ENCODE data around the gene PDZD7.

PDZD7 gene

GRCh38 chr10:101063548-101064414 is 32.9 kb upstream of the PDZD7 start:
- no peak for TF ChIP-seq OSR1 (CRISPR knock-in tag; IDR thresholded peaks at IDR 0.05)
- no peak for TF ChIP-seq ZNF565 (CRISPR knock-in tag; conservative IDR thresholded peaks at IDR 0.05; ENCODE audit: low read depth)
- TF ChIP-seq CSDC2 (CRISPR knock-in tag; IDR thresholded peaks at IDR 0.05) = no peak
- no peak for TF ChIP-seq POU6F1 (CRISPR knock-in tag; IDR thresholded peaks at IDR 0.05; ENCODE audit: borderline replicate concordance, low read depth)
- no peak for TF ChIP-seq ZFP3 (CRISPR knock-in tag; IDR thresholded peaks at IDR 0.05)
- TF ChIP-seq TOX (CRISPR knock-in tag; IDR thresholded peaks at IDR 0.05; ENCODE audit: borderline replicate concordance) = no peak
- no peak for TF ChIP-seq SNAI2 (CRISPR knock-in tag; IDR thresholded peaks at IDR 0.05)
- TF ChIP-seq ARNTL (CRISPR knock-in tag; IDR thresholded peaks at IDR 0.05; ENCODE audit: borderline replicate concordance, low read depth) = no peak
- TF ChIP-seq ESRRG (CRISPR knock-in tag; IDR thresholded peaks at IDR 0.05) = no peak
- TF ChIP-seq PATZ1 (CRISPR knock-in tag; IDR thresholded peaks at IDR 0.05; ENCODE audit: borderline replicate concordance) = no peak
- no peak for TF ChIP-seq BACH2 (CRISPR knock-in tag; IDR thresholded peaks at IDR 0.05; ENCODE audit: borderline replicate concordance)
- no peak for TF ChIP-seq TSHZ2 (CRISPR knock-in tag; IDR thresholded peaks at IDR 0.05)
- TF ChIP-seq GLIS3 (CRISPR knock-in tag; IDR thresholded peaks at IDR 0.05) = no peak
- TF ChIP-seq RARB (CRISPR knock-in tag; IDR thresholded peaks at IDR 0.05) = no peak
- TF ChIP-seq ZFP30 (CRISPR knock-in tag; IDR thresholded peaks at IDR 0.05) = no peak
- no peak for TF ChIP-seq TCF4 (CRISPR knock-in tag; IDR thresholded peaks at IDR 0.05; ENCODE audit: borderline replicate concordance)
- no peak for TF ChIP-seq ZNF8 (CRISPR knock-in tag; IDR thresholded peaks at IDR 0.05)
- no peak for TF ChIP-seq PPARA (CRISPR knock-in tag; IDR thresholded peaks at IDR 0.05; ENCODE audit: borderline replicate concordance)
- no peak for TF ChIP-seq ZNF70 (CRISPR knock-in tag; IDR thresholded peaks at IDR 0.05)
- no peak for ATAC-seq

GRCh38 chr10:101063050-101063525 is 32.2 kb upstream of the PDZD7 start:
- no peak for ATAC-seq
- TF ChIP-seq TOX (CRISPR knock-in tag; IDR thresholded peaks at IDR 0.05; ENCODE audit: borderline replicate concordance) (no peak), PPARA (CRISPR knock-in tag; IDR thresholded peaks at IDR 0.05; ENCODE audit: borderline replicate concordance) (no peak), CSDC2 (CRISPR knock-in tag; IDR thresholded peaks at IDR 0.05) (no peak), POU6F1 (CRISPR knock-in tag; IDR thresholded peaks at IDR 0.05; ENCODE audit: borderline replicate concordance, low read depth) (no peak), ZFP30 (CRISPR knock-in tag; IDR thresholded peaks at IDR 0.05) (no peak), PATZ1 (CRISPR knock-in tag; IDR thresholded peaks at IDR 0.05; ENCODE audit: borderline replicate concordance) (no peak), BACH2 (CRISPR knock-in tag; IDR thresholded peaks at IDR 0.05; ENCODE audit: borderline replicate concordance) (no peak), GLIS3 (CRISPR knock-in tag; IDR thresholded peaks at IDR 0.05) (no peak)

All from SK-N-SH treated with all-trans-retinoic acid at 6 μM for 48 hours (cell line).